K562 (cell line): ENCODE measurements around the gene COL24A1. TPM values are rescaled to one million over a fixed set of nuclear protein-coding genes. Genes with fewer than 3 reads are reported as not detected.

ENCODE experiments used
- ADNP ChIP-seq: fragments of 200-800 bp; sonication (Bioruptor generic); IDR thresholded peaks from 2 replicates; pipeline ENCODE4 v1.6.1; 2016; ENCODE audit warnings: missing genetic modification characterization, missing compliant biosample characterization
- FIP1L1 ChIP-seq: fragments of 200-400 bp; formaldehyde crosslinking; IDR thresholded peaks from 2 replicates; pipeline ENCODE4 v1.6.1; 2018; ENCODE audit warnings: mild to moderate bottlenecking, low read depth, low read length; ENCODE audit not compliant: poor library complexity, severe bottlenecking
- PHF8 ChIP-seq: fragments of 200-600 bp; sonication (generic); IDR thresholded peaks from 2 replicates; pipeline ENCODE4 v1.6.1; 2012; ENCODE audit warnings: mixed run types, mild to moderate bottlenecking, inconsistent platforms, low read length, moderate library complexity, borderline replicate concordance
- POLR2G ChIP-seq: fragments of 200-400 bp; formaldehyde crosslinking; IDR thresholded peaks from 2 replicates; pipeline ENCODE4 v1.6.1; 2017; ENCODE audit warnings: low read depth, mild to moderate bottlenecking, antibody characterized with exemption, low read length, moderate library complexity
- RB1 ChIP-seq: fragments of 450-650 bp; IDR thresholded peaks from 2 replicates; pipeline ENCODE4 v1.6.1; 2017; ENCODE audit warnings: low read depth, mild to moderate bottlenecking
- RBFOX2 ChIP-seq: fragments of 200-400 bp; formaldehyde crosslinking; IDR thresholded peaks from 2 replicates; pipeline ENCODE4 v1.6.1; 2017; ENCODE audit warnings: low read depth, mild to moderate bottlenecking, low read length, moderate library complexity
- RUNX1 ChIP-seq: sonication (generic); IDR thresholded peaks from 2 replicates; pipeline ENCODE4 v1.6.1; 2016; ENCODE audit warnings: antibody characterized with exemption, low read depth
- ZBTB33 ChIP-seq: sonication (generic); formaldehyde crosslinking; IDR thresholded peaks from 2 replicates; pipeline ENCODE4 v1.8.1; 2023; ENCODE audit warnings: mild to moderate bottlenecking, missing genetic modification reagents
- ZNF197 ChIP-seq: fragments of 200-800 bp; sonication (Bioruptor generic); IDR thresholded peaks from 2 replicates; pipeline ENCODE4 v1.6.1; 2016; ENCODE audit warnings: low read depth, missing genetic modification characterization, missing compliant biosample characterization
- ZNF232 ChIP-seq: sonication (generic); formaldehyde crosslinking; IDR thresholded peaks from 2 replicates; pipeline ENCODE4 v1.8.0; 2022; ENCODE audit warnings: mild to moderate bottlenecking, missing genetic modification reagents
- ZNF407 ChIP-seq: fragments of 450-650 bp; IDR thresholded peaks from 2 replicates; pipeline ENCODE4 v1.6.1; 2016; ENCODE audit warnings: low read depth
- polyA plus RNA-seq, 8 experiments: library from polyadenylated mRNA; depleted of rRNA in 4 of 8; stranded (reverse) in 5 of 8; unstranded in 3 of 8; fragments of >200 nt; fragmentation: Nextera tagmentation in 2 of 8; fragmentation: Illumina TruSeq in 1 of 8; extraction: Ambion mirVana in 2 of 8; extraction: Trizol in 1 of 8; gene quantifications; 2 replicates each; pipeline versions ENCODE4 v1.2.1 to v1.2.3, GENCODE V29; 2011 to 2014; ENCODE audit warnings: inconsistent platforms in 1 of 8, missing spikeins in 1 of 8
- total RNA-seq, 7 experiments: library from RNA; depleted of rRNA in 6 of 7; stranded (reverse); fragments of >200 nt in 6 of 7; fragmentation: Illumina TruSeq in 2 of 7; extraction: Trizol in 2 of 7; gene quantifications; 2 replicates each; pipeline versions ENCODE4 v1.2.1 to v1.2.3, GENCODE V29; 2011 to 2021; ENCODE audit warnings: low replicate concordance in 1 of 7
- TF ChIP-seq, protein P1 (sequence below): sonication (generic); formaldehyde crosslinking; IDR thresholded peaks from 2 replicates; pipeline ENCODE4 v1.8.1; 2023; ENCODE audit warnings: mild to moderate bottlenecking, missing genetic modification reagents

Gene COL24A1
- total and polyA plus RNA-seq, 9 of the 15 experiments (the other 6 are each of a cell fraction or from before 2014, with no cell fraction given), result 0.01 to 0.06 (median 0.03) TPM; not detected in 2

GRCh38 chr1:85707990-85708828 is 448.4 kb downstream of the COL24A1 start, which contains the start of gene ZNHIT6 (continued):
- peak; percentile 29; the same call in 1 of the 2 replicates for TF ChIP-seq RB1
- peak; percentile 80 for TF ChIP-seq POLR2G
- no peak for TF ChIP-seq FIP1L1
- no peak for TF ChIP-seq RUNX1
- TF ChIP-seq, protein P1, sequence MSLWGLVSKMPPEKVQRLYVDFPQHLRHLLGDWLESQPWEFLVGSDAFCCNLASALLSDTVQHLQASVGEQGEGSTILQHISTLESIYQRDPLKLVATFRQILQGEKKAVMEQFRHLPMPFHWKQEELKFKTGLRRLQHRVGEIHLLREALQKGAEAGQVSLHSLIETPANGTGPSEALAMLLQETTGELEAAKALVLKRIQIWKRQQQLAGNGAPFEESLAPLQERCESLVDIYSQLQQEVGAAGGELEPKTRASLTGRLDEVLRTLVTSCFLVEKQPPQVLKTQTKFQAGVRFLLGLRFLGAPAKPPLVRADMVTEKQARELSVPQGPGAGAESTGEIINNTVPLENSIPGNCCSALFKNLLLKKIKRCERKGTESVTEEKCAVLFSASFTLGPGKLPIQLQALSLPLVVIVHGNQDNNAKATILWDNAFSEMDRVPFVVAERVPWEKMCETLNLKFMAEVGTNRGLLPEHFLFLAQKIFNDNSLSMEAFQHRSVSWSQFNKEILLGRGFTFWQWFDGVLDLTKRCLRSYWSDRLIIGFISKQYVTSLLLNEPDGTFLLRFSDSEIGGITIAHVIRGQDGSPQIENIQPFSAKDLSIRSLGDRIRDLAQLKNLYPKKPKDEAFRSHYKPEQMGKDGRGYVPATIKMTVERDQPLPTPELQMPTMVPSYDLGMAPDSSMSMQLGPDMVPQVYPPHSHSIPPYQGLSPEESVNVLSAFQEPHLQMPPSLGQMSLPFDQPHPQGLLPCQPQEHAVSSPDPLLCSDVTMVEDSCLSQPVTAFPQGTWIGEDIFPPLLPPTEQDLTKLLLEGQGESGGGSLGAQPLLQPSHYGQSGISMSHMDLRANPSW (CRISPR knock-in tag), result 0 out of 2 replicates have a peak, but pooled peaks have one; percentile 53
- TF ChIP-seq ZNF232, result no peak
- peak; percentile 88 for TF ChIP-seq PHF8
- no peak for TF ChIP-seq ADNP
- TF ChIP-seq ZNF407, result peak; percentile 88
- peak; percentile 84 for TF ChIP-seq RBFOX2
- no peak for TF ChIP-seq ZBTB33
- TF ChIP-seq ZNF197 (CRISPR knock-in tag), result no peak
